GM18526 (cell line): Measurements from ENCODE around the gene RAP1B.
A peak's percentile ranks its signal among the peaks of the same experiment; 100 is the strongest.

Experiments used
- POLR2A ChIP-seq: IDR thresholded peaks from 3 replicates; pipeline ENCODE4 v1.6.1; 2011; ENCODE audit not compliant: insufficient read length; ENCODE audit errors: extremely low read depth

Gene RAP1B

GRCh38 chr12:68646484-68646883, 35.8 kb downstream of the RAP1B start:
- no peak for TF ChIP-seq POLR2A

- TF ChIP-seq POLR2A, result no peak
Measured at GRCh38 chr12:68647507-68647906, 36.8 kb downstream of the RAP1B start.

- no peak for TF ChIP-seq POLR2A
Measured at GRCh38 chr12:68648179-68648578, 37.5 kb downstream of the RAP1B start.

- no peak for TF ChIP-seq POLR2A
Measured at GRCh38 chr12:68665016-68665569, 54.4 kb downstream of the RAP1B start.

- TF ChIP-seq POLR2A, result no peak
Measured at GRCh38 chr12:68667291-68667690, 56.6 kb downstream of the RAP1B start.

- no peak for TF ChIP-seq POLR2A
Measured at GRCh38 chr12:68667896-68668295, 57.2 kb downstream of the RAP1B start.

GRCh38 chr12:68671179-68671578, 60.5 kb downstream of the RAP1B start:
- TF ChIP-seq POLR2A, result no peak

- TF ChIP-seq POLR2A, result no peak
Measured at GRCh38 chr12:68673788-68674187, 63.1 kb downstream of the RAP1B start.

- no peak for TF ChIP-seq POLR2A
Measured at GRCh38 chr12:68674376-68674775, 63.7 kb downstream of the RAP1B start.

GRCh38 chr12:68675101-68675842, 64.6 kb downstream of the RAP1B start:
- no peak for TF ChIP-seq POLR2A

GRCh38 chr12:68686262-68686594, 75.5 kb downstream of the RAP1B start:
- TF ChIP-seq POLR2A, result no peak

GRCh38 chr12:68686595-68687521, 76.2 kb downstream of the RAP1B start, which contains the start of gene NUP107:
Gene NUP107, plus strand, starts transcription at chr12:68686978. Its CDS starts 88 bp downstream, at chr12:68687066.
- TF ChIP-seq POLR2A, result peak; percentile 89

GRCh38 chr12:68695454-68695853, 84.8 kb downstream of the RAP1B start:
- TF ChIP-seq POLR2A, result no peak

GRCh38 chr12:68699486-68699885, 88.8 kb downstream of the RAP1B start:
- TF ChIP-seq POLR2A, result no peak
